NCI-H526 (cell line): Measurements from ENCODE around the gene PREX1.
"Not testable (repeated sequence)": the region's sequence is repeated elsewhere in the genome, so short reads cannot be mapped to it uniquely, and the experiment has no call there.

Source experiments
- DNase-seq, 2 experiments: peaks; one replicate each; lab custom pipeline; 2025; lab: John Stamatoyannopoulos, UW

The PREX1 gene

GRCh38 chr20:48812600-48813445 lies 15.0 kb downstream of the PREX1 start:
- no peak for DNase-seq

GRCh38 chr20:48812114-48812513 lies 15.7 kb downstream of the PREX1 start:
- DNase-seq: not testable (repeated sequence)

GRCh38 chr20:48809673-48810072 lies 18.1 kb downstream of the PREX1 start:
- no peak for DNase-seq

- DNase-seq: no peak
Observed at GRCh38 chr20:48808382-48809034, 19.3 kb downstream of the PREX1 start.

GRCh38 chr20:48807586-48808381 lies 20.0 kb downstream of the PREX1 start:
- DNase-seq: no peak

GRCh38 chr20:48807051-48807450 lies 20.7 kb downstream of the PREX1 start:
- no peak for DNase-seq

- DNase-seq: no peak
Observed at GRCh38 chr20:48805716-48806115, 22.1 kb downstream of the PREX1 start.

GRCh38 chr20:48805286-48805685 lies 22.5 kb downstream of the PREX1 start:
- DNase-seq: no peak

- no peak for DNase-seq
Observed at GRCh38 chr20:48804300-48804980, 23.4 kb downstream of the PREX1 start.

GRCh38 chr20:48803176-48804053 lies 24.4 kb downstream of the PREX1 start:
- DNase-seq: no peak

- DNase-seq: no peak
Observed at GRCh38 chr20:48802647-48803046, 25.2 kb downstream of the PREX1 start.

- DNase-seq: no peak
Observed at GRCh38 chr20:48802216-48802615, 25.6 kb downstream of the PREX1 start.

GRCh38 chr20:48801197-48801596 lies 26.6 kb downstream of the PREX1 start:
- DNase-seq: no peak

- no peak for DNase-seq
Observed at GRCh38 chr20:48800177-48800576, 27.6 kb downstream of the PREX1 start.

- DNase-seq: no peak
Observed at GRCh38 chr20:48799328-48800105, 28.3 kb downstream of the PREX1 start.

GRCh38 chr20:48797850-48798747 lies 29.7 kb downstream of the PREX1 start:
- no peak for DNase-seq

- DNase-seq: no peak
Observed at GRCh38 chr20:48797275-48797825, 30.4 kb downstream of the PREX1 start.

- DNase-seq: no peak
Observed at GRCh38 chr20:48795732-48796131, 32.1 kb downstream of the PREX1 start.
